Heart right ventricle (tissue), 16 donors: ENCODE results near the gene SERPINE3. TPM values are rescaled to one million over a fixed set of nuclear protein-coding genes. Genes with fewer than 3 reads are reported as not detected.

Experiments
- ATAC-seq, 8 donors: fragments of 200-7000 bp; cut with Tn5 transposase; one replicate each; pipeline ENCODE4 v1.9.1; 2020; ENCODE audit warnings: mild to moderate bottlenecking in 8 of 8, moderate library complexity in 8 of 8, moderate number of reproducible peaks in 1 of 8
- DNase-seq, 2 donors: peaks; one replicate each; pipeline ENCODE4 v3.0.0-alpha.2; 2020
- H3K27ac ChIP-seq, 10 donors: fragments of 200-600 bp; sonication (generic) in 2 of 10; one replicate each; pipeline versions ENCODE4 v1.5.0 to v1.8.0; 2020 to 2022; ENCODE audit warnings: mild to moderate bottlenecking in 3 of 10
- H3K27me3 ChIP-seq, 7 donors: fragments of 200-600 bp; one replicate each; pipeline ENCODE4 v1.8.0; 2021 to 2022; ENCODE audit warnings: mild to moderate bottlenecking in 2 of 7
- H3K36me3 ChIP-seq, 9 donors: fragments of 200-600 bp; sonication (generic) in 1 of 9; one replicate each; pipeline versions ENCODE4 v1.5.0 to v1.8.0; 2020 to 2022; ENCODE audit warnings: mild to moderate bottlenecking in 2 of 9
- H3K4me1 ChIP-seq, 9 donors: fragments of 200-600 bp; sonication (generic) in 1 of 9; one replicate each; pipeline versions ENCODE4 v1.5.0 to v1.8.0; 2020 to 2022; ENCODE audit warnings: mild to moderate bottlenecking in 4 of 9
- H3K4me3 ChIP-seq, 10 donors: fragments of 200-600 bp; sonication (generic) in 2 of 10; one replicate each; pipeline versions ENCODE4 v1.5.0 to v1.8.0; 2020 to 2022; ENCODE audit warnings: mild to moderate bottlenecking in 7 of 10, moderate library complexity in 2 of 10
- H3K9me3 ChIP-seq, 11 donors: fragments of 200-600 bp in 10 of 11; sonication (generic) in 2 of 11; one replicate each; pipeline versions ENCODE4 v1.5.0 to v1.8.0; 2013 to 2022; ENCODE audit warnings: mild to moderate bottlenecking in 2 of 11, control low read depth in 1 of 11, moderate library complexity in 1 of 11
- WGBS, 2 donors: extraction: QIAGEN DNeasy Blood & Tissue Kit; methylation state at CpG; one replicate each; pipeline ENCODE4 v1.1.7; 2013; ENCODE audit warnings: inconsistent platforms in 1 of 2; 5-methylcytosine and 5-hydroxymethylcytosine counted together
- intact Hi-C, 10 donors: fragments of 100-400 bp; cut with DNase I; formaldehyde crosslinking; loops; one replicate each; pipeline versions ENCODE4 v1.11.1 to v1.14.2; 2022
- polyA plus RNA-seq, 2 donors: library from polyadenylated mRNA; stranded (reverse); fragments of 200-250 nt; gene quantifications; one replicate each; pipeline ENCODE4 v1.2.3, GENCODE V29; 2013
- total RNA-seq, 10 donors: library from RNA; stranded (reverse); fragmentation: NEBNext Ultra II Directional in 3 of 10; extraction: Animal tissue kit (Norgen Biotek cat#: 25700) in 3 of 10; gene quantifications; one replicate each; pipeline versions ENCODE4 v1.2.1 to v1.2.4, GENCODE V29; 2021 to 2023
- TF ChIP-seq, protein P1 (sequence below), 9 donors: fragments of 200-600 bp; sonication (generic) in 2 of 9; IDR thresholded peaks; one replicate each; pipeline versions ENCODE4 v1.5.0 to v1.8.0; 2021 to 2022; ENCODE audit warnings: antibody characterized with exemption in 9 of 9, mild to moderate bottlenecking in 5 of 9, moderate library complexity in 1 of 9
- donor health status: Arrhythmogenic right ventricular cardiomyopathy.
- donor health status: ischemic (EF 13 %, LVEDD 7.1; RV severe dilation, severe dysfunction).
- donor health status: healthy with polysubstance abuse.
- donor health status: DM: no; HTN: yes; CAD: no.
- donor health status: DM: no; HTN: no; CAD: no.
- donor health status: ischemic (EF 25% LVEDD 6.9; RV normal size, moderate dysfunction).
- donor health status: ischemic (EF 25% LVEDD 5.7; RV mildly dilated, moderate dysfunction).
- donor health status: healthy.
- donor health status: DM: yes; HTN: yes; CAD: no.
- donor health status: Ischemic cardiomyopathy.
- donor health status: ischemic (EF 35%, LVEDD 5.7; RV mildly dilated, moderate dysfunction).
- donor health status: nonischemic (EF 11% LVEDD 7.7; RV severe dilation, severe dysfunction).
- donor health status: DM: yes; HTN: yes; CAD: no.
- donor health status: PGD.
- donor health status: ischemic (EF 29% LVEDD 5.4; RV normal size, mild dysfunction).
- donor health status: nonischemic (EF 23%, LVEDD 6.1; RV moderate dilation, normal function).

Gene SERPINE3
- total and polyA plus RNA-seq, 12 donors, result 0.01 TPM; not detected in 11

GRCh38 chr13:51308781-51309180 is 30.7 kb upstream of the SERPINE3 start:
- WGBS, 2 donors, result 72 to 80% methylated on average over 6 of the region's 6 CpGs
- TF ChIP-seq, protein P1, sequence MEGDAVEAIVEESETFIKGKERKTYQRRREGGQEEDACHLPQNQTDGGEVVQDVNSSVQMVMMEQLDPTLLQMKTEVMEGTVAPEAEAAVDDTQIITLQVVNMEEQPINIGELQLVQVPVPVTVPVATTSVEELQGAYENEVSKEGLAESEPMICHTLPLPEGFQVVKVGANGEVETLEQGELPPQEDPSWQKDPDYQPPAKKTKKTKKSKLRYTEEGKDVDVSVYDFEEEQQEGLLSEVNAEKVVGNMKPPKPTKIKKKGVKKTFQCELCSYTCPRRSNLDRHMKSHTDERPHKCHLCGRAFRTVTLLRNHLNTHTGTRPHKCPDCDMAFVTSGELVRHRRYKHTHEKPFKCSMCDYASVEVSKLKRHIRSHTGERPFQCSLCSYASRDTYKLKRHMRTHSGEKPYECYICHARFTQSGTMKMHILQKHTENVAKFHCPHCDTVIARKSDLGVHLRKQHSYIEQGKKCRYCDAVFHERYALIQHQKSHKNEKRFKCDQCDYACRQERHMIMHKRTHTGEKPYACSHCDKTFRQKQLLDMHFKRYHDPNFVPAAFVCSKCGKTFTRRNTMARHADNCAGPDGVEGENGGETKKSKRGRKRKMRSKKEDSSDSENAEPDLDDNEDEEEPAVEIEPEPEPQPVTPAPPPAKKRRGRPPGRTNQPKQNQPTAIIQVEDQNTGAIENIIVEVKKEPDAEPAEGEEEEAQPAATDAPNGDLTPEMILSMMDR (IDR thresholded peaks at IDR 0.05), result no peak

GRCh38 chr13:51311231-51311630 is 28.3 kb upstream of the SERPINE3 start:
- 96% methylated on average over 2 of the region's 2 CpGs for WGBS, 2 donors
- no peak overlapping the region for H3K27ac ChIP-seq
- intact Hi-C loops, result no loop called here
- no peak overlapping the region for H3K4me3 ChIP-seq
- TF ChIP-seq, protein P1 (IDR thresholded peaks at IDR 0.05), result no peak
- ATAC-seq (no peak), DNase-seq (no peak)
- H3K9me3 ChIP-seq, result no peaks in the 10 kb centered on the region
- H3K36me3 ChIP-seq, result no peaks in the 10 kb centered on the region
- H3K4me1 ChIP-seq, result peaks cover 0 to 6% (median 0%) of the 10 kb centered on the region in 9 donors
- H3K27me3 ChIP-seq, result no peaks in the 10 kb centered on the region

More at GRCh38 chr13:51308781-51309180, 30.7 kb upstream of the SERPINE3 start:
- Histone ChIP-seq H3K9me3 (no peaks in the 10 kb centered on the region), H3K27ac (no peak overlapping the region), H3K27me3 (no peaks in the 10 kb centered on the region), H3K4me1 (no peaks in the 10 kb centered on the region), H3K4me3 (no peak overlapping the region), H3K36me3 (no peaks in the 10 kb centered on the region)
- ATAC-seq, result no peak
- DNase-seq, result no peak
- intact Hi-C loops, result no loop called here

DNA sequence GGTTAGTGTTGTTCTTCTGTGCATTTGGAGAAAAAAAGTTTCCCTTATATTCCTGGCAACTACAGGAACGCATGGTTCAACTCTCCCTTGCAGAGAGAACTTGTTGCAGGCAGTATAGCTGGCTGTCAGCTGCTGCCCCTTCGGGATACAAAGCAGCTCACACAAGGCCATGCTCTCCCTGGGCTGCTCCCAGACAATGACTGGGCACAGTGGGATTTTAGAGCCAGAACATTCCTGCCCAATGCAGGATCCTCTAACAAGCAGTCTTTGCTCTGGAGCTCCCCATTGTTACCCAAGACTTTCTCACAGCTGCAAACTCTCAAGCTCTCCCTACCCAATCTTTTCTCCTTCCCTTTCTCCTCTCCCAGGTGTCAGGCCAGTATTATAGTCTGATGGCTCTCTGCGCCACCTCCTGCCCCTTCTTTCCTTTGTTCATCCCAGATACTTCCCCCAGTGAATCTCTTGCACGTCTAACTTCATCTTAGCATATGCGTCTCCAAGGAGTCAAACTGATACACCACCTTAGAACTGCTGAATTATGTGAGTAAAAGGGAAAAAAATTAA is 27.5 kb upstream of the SERPINE3 start:
- 93 to 94% methylated on average over 5 of the region's 5 CpGs for WGBS, 2 donors
- intact Hi-C loops, result no loop called here
- H3K27ac ChIP-seq, result no peak overlapping the region
- DNase-seq, result no peak
- TF ChIP-seq, protein P1 (IDR thresholded peaks at IDR 0.05), result no peak
- no peak for ATAC-seq
- H3K4me1 ChIP-seq, result peaks cover 0 to 6% (median 0%) of the 10 kb centered on the region in 9 donors
- no peak overlapping the region for H3K4me3 ChIP-seq
- H3K9me3 ChIP-seq, result no peaks in the 10 kb centered on the region
- H3K27me3 ChIP-seq, result no peaks in the 10 kb centered on the region
- H3K36me3 ChIP-seq, result no peaks in the 10 kb centered on the region

DNA sequence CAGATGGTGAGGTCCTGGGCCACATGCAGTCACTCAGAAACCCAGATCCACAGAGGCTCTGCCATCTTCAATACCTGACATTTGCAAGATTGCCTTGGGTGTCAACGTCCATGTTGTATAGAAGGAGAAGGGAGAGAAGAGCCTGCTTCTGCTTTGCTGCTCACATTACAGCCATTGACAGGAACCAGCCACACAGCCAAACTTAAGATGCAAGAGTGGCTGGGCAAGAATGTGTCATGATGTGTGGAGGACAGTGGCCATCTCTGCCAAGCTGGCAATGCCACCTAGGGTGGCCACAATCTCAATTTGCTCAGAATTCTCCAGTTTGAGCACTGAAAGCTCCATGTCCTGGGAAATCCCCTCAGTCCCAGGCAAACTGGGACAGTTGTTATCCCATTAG is 25.9 kb upstream of the SERPINE3 start:
- H3K4me1 ChIP-seq, result peaks cover 0 to 6% (median 0%) of the 10 kb centered on the region in 9 donors
- DNase-seq (no peak), ATAC-seq (peak in 4 of 8 donors; percentile 38 to 58 (median 45))
- H3K9me3 ChIP-seq, result no peaks in the 10 kb centered on the region
- no peaks in the 10 kb centered on the region for H3K27me3 ChIP-seq
- WGBS, 2 donors, result 50 to 64% methylated on average over 1 of the region's 1 CpG
- H3K27ac ChIP-seq, result no peak overlapping the region
- no peaks in the 10 kb centered on the region for H3K36me3 ChIP-seq
- no peak overlapping the region for H3K4me3 ChIP-seq
- TF ChIP-seq, protein P1 (IDR thresholded peaks at IDR 0.05), result no peak
- intact Hi-C loops, result no loop called here
